PC-3 (cell line): Measurements from ENCODE around the gene ALX4. TPM values are rescaled to one million over a fixed set of nuclear protein-coding genes. Genes with fewer than 3 reads are reported as not detected.

Experiments used
- ATAC-seq: fragments of 200-7000 bp; cut with Tn5 transposase; 2 replicates; pipeline ENCODE4 v1.9.1; 2020; ENCODE audit warnings: mild to moderate bottlenecking, moderate library complexity
- BruUV-seq: library from RNA; stranded (reverse); fragments of 400-500 nt; replicated peaks from 2 replicates; lab custom pipeline; 2021; lab: Mats Ljungman, UMichigan
- CTCF ChIA-PET: fragments of 300-600 bp; sonication (Branson Sonifier 250); formaldehyde crosslinking; loops from one replicate; lab custom pipeline; 2022; ENCODE audit warnings: antibody characterized with exemption; lab: Charles Lee
- POLR2A ChIA-PET: fragments of 300-600 bp; sonication (Branson Sonifier 250); formaldehyde crosslinking; loops from one replicate; lab custom pipeline; 2022; ENCODE audit warnings: antibody characterized with exemption; ENCODE audit not compliant: unreplicated experiment; lab: Charles Lee
- DNase-seq: peaks from one replicate; pipeline ENCODE4 v3.0.0-alpha.2; 2015
- H2AFZ ChIP-seq: fragments of 300-600 bp; sonication (generic); 2 replicates; pipeline ENCODE4 v1.6.0; 2016; ENCODE audit warnings: antibody characterized with exemption, low read length
- H3F3A ChIP-seq: fragments of 300-600 bp; sonication (generic); one replicate; pipeline ENCODE4 v1.6.0; 2017; ENCODE audit warnings: antibody characterized with exemption, low read length, control low read depth, mild to moderate bottlenecking; ENCODE audit not compliant: unreplicated experiment
- H3K27ac ChIP-seq: fragments of 300-600 bp; sonication (generic); 2 replicates; pipeline ENCODE4 v1.5.1; 2016; ENCODE audit warnings: mild to moderate bottlenecking, low read length
- H3K27me3 ChIP-seq: fragments of 300-600 bp; sonication (generic); 2 replicates; pipeline ENCODE4 v1.6.1; 2016; ENCODE audit warnings: low read length, mixed read lengths
- H3K36me3 ChIP-seq: fragments of 300-600 bp; sonication (generic); 2 replicates; pipeline ENCODE4 v1.6.1; 2016; ENCODE audit warnings: low read depth, mixed run types, low read length, mixed read lengths
- H3K4me1 ChIP-seq: fragments of 300-600 bp; sonication (generic); 2 replicates; pipeline ENCODE4 v1.5.1; 2016; ENCODE audit warnings: low read length; ENCODE audit not compliant: insufficient read depth
- H3K4me2 ChIP-seq: fragments of 300-600 bp; sonication (generic); 2 replicates; pipeline ENCODE4 v1.6.0; 2016; ENCODE audit warnings: low read length
- H3K4me3 ChIP-seq: fragments of 300-600 bp; sonication (generic); 2 replicates; pipeline ENCODE4 v1.5.1; 2016; ENCODE audit warnings: mild to moderate bottlenecking, low read length, mixed read lengths
- H3K79me2 ChIP-seq: fragments of 300-600 bp; sonication (generic); 2 replicates; pipeline ENCODE4 v1.6.1; 2017; ENCODE audit warnings: low read length, mixed read lengths
- H3K9ac ChIP-seq: fragments of 300-600 bp; sonication (generic); 2 replicates; pipeline ENCODE4 v1.6.0; 2016; ENCODE audit warnings: mild to moderate bottlenecking, low read length
- H3K9me2 ChIP-seq: fragments of 300-600 bp; sonication (generic); replicated peaks from 2 replicates; pipeline ENCODE4 v1.6.1; 2016; ENCODE audit warnings: mixed run types, low read length, mixed read lengths
- H3K9me3 ChIP-seq: fragments of 300-600 bp; sonication (generic); 2 replicates; pipeline ENCODE4 v1.6.1; 2016; ENCODE audit warnings: low read length, mixed read lengths
- H4K20me1 ChIP-seq: fragments of 300-600 bp; sonication (generic); 2 replicates; pipeline ENCODE4 v1.6.1; 2016; ENCODE audit warnings: low read length, mixed read lengths
- CTCF ChIP-seq: fragments of 300-600 bp; sonication (generic); conservative IDR thresholded peaks from 2 replicates; pipeline ENCODE4 v1.5.1; 2017; ENCODE audit warnings: antibody characterized with exemption, low read depth, mild to moderate bottlenecking, low read length
- EZH2 ChIP-seq: fragments of 300-600 bp; sonication (generic); IDR thresholded peaks from one replicate; pipeline ENCODE4 v1.6.1; 2017; ENCODE audit warnings: antibody characterized with exemption, mild to moderate bottlenecking, low read length; ENCODE audit not compliant: unreplicated experiment
- EZH2phosphoT487 ChIP-seq: fragments of 300-600 bp; sonication (generic); IDR thresholded peaks from 2 replicates; pipeline ENCODE4 v1.6.1; 2018; ENCODE audit warnings: mild to moderate bottlenecking, antibody characterized with exemption, low read length, borderline replicate concordance
- intact Hi-C: fragments of 100-400 bp; cut with micrococcal nuclease; formaldehyde crosslinking; loops from 2 replicates; pipeline ENCODE4 v1.9.0; 2023
- total RNA-seq: library from RNA; depleted of rRNA; stranded (reverse); fragments of >200 nt; gene quantifications from 2 replicates; pipeline ENCODE4 v1.2.3, GENCODE V29; 2014

ALX4 gene
- total RNA-seq, 1 experiment from 2014 or later: not detected

GRCh38 chr11:44351006-44351660, 41.2 kb upstream of the ALX4 start:
- POLR2A ChIA-PET: no interaction called here
- H3K27me3 ChIP-seq: peaks cover 21% of the 10 kb centered on the region
- ATAC-seq (no peak), DNase-seq (no peak)
- no peak overlapping the region for H3K9ac ChIP-seq
- intact Hi-C loops: no loop called here
- no peak overlapping the region for H3K27ac ChIP-seq
- no peaks in the 10 kb centered on the region for H3F3A ChIP-seq
- CTCF ChIA-PET: no interaction called here
- H3K36me3 ChIP-seq: no peaks in the 10 kb centered on the region
- H3K9me3 ChIP-seq: no peaks in the 10 kb centered on the region
- TF ChIP-seq EZH2phosphoT487: no peak
- no peak for TF ChIP-seq EZH2
- no peak for TF ChIP-seq CTCF
- no peak overlapping the region for H3K4me2 ChIP-seq
- no TSS peak for BruUV-seq
- no peaks in the 10 kb centered on the region for H4K20me1 ChIP-seq
- no peaks in the 10 kb centered on the region for H3K9me2 ChIP-seq
- no peak overlapping the region for H3K4me3 ChIP-seq
- H3K4me1 ChIP-seq: no peaks in the 10 kb centered on the region
- no peaks in the 10 kb centered on the region for H3K79me2 ChIP-seq
- no peak overlapping the region for H2AFZ ChIP-seq

- ChIA-PET POLR2A (no interaction called here), CTCF (no interaction called here)
- H3K9ac ChIP-seq: no peak overlapping the region
- no peak overlapping the region for H3K4me3 ChIP-seq
- H2AFZ ChIP-seq: no peak overlapping the region
- H3F3A ChIP-seq: no peaks in the 10 kb centered on the region
- no peaks in the 10 kb centered on the region for H3K36me3 ChIP-seq
- intact Hi-C loops: no loop called here
- H3K27ac ChIP-seq: no peak overlapping the region
- H3K27me3 ChIP-seq: peaks cover 38% of the 10 kb centered on the region
- no peaks in the 10 kb centered on the region for H3K4me1 ChIP-seq
- no TSS peak for BruUV-seq
- H3K9me3 ChIP-seq: no peaks in the 10 kb centered on the region
- no peaks in the 10 kb centered on the region for H3K79me2 ChIP-seq
- TF ChIP-seq EZH2phosphoT487 (no peak), CTCF (no peak), EZH2 (no peak)
- no peaks in the 10 kb centered on the region for H4K20me1 ChIP-seq
- H3K9me2 ChIP-seq: no peaks in the 10 kb centered on the region
- no peak overlapping the region for H3K4me2 ChIP-seq
- DNase-seq (no peak), ATAC-seq (no peak)
Observed at GRCh38 chr11:44349328-44349727, 39.4 kb upstream of the ALX4 start.

GRCh38 chr11:44348721-44349120, 38.8 kb upstream of the ALX4 start:
- DNase-seq (no peak), ATAC-seq (no peak)
- Histone ChIP-seq H3K9me3 (no peaks in the 10 kb centered on the region), H3K4me3 (no peak overlapping the region), H3K9me2 (no peaks in the 10 kb centered on the region), H3K9ac (no peak overlapping the region), H2AFZ (no peak overlapping the region), H3K27me3 (peaks cover 44% of the 10 kb centered on the region), H3K27ac (no peak overlapping the region), H3K4me2 (no peak overlapping the region), H3K79me2 (no peaks in the 10 kb centered on the region), H3F3A (no peaks in the 10 kb centered on the region), H4K20me1 (no peaks in the 10 kb centered on the region), H3K36me3 (no peaks in the 10 kb centered on the region), H3K4me1 (no peaks in the 10 kb centered on the region)
- intact Hi-C loops: no loop called here
- TF ChIP-seq EZH2phosphoT487 (no peak), CTCF (no peak), EZH2 (no peak)
- ChIA-PET POLR2A (no interaction called here), CTCF (no interaction called here)
- no TSS peak for BruUV-seq
